HG03354 (cell line): ENCODE data around the gene RBM20.

Experiments used
- ATAC-seq: cut with Tn5 transposase; IDR thresholded peaks from one replicate; pipeline ENCODE4 v1.9.1; 2021; ENCODE audit warnings: mild to moderate bottlenecking; ENCODE audit not compliant: unreplicated experiment, poor library complexity, severe bottlenecking

RBM20 gene

GRCh38 chr10:110774069-110775019 is 130.2 kb downstream of the RBM20 start:
- peak; percentile 96 for ATAC-seq

GRCh38 chr10:110775020-110775375 is 130.9 kb downstream of the RBM20 start:
- no peak for ATAC-seq

GRCh38 chr10:110775406-110775805 is 131.3 kb downstream of the RBM20 start:
- ATAC-seq, result no peak

- ATAC-seq, result no peak
Observed at GRCh38 chr10:110777017-110777416, 132.9 kb downstream of the RBM20 start.

- no peak for ATAC-seq
Observed at GRCh38 chr10:110777661-110778060, 133.5 kb downstream of the RBM20 start.

GRCh38 chr10:110778211-110778610 is 134.1 kb downstream of the RBM20 start:
- no peak for ATAC-seq

GRCh38 chr10:110779489-110779888 is 135.4 kb downstream of the RBM20 start:
- ATAC-seq, result no peak

- no peak for ATAC-seq
Observed at GRCh38 chr10:110780704-110781103, 136.6 kb downstream of the RBM20 start.

GRCh38 chr10:110781139-110781538 is 137.0 kb downstream of the RBM20 start:
- ATAC-seq, result no peak

GRCh38 chr10:110782616-110783015 is 138.5 kb downstream of the RBM20 start:
- ATAC-seq, result no peak

- ATAC-seq, result no peak
Observed at GRCh38 chr10:110783509-110784107, 139.5 kb downstream of the RBM20 start.

- ATAC-seq, result no peak
Observed at GRCh38 chr10:110784198-110784597, 140.1 kb downstream of the RBM20 start.

GRCh38 chr10:110786172-110786571 is 142.0 kb downstream of the RBM20 start:
- no peak for ATAC-seq

GRCh38 chr10:110788620-110789385 is 144.7 kb downstream of the RBM20 start:
- no peak for ATAC-seq

GRCh38 chr10:110789604-110790433 is 145.7 kb downstream of the RBM20 start:
- no peak for ATAC-seq

GRCh38 chr10:110790913-110791506 is 146.9 kb downstream of the RBM20 start:
- ATAC-seq, result no peak

- no peak for ATAC-seq
Observed at GRCh38 chr10:110791541-110792073, 147.5 kb downstream of the RBM20 start.

GRCh38 chr10:110792476-110793125 is 148.5 kb downstream of the RBM20 start:
- ATAC-seq, result no peak
